Activated CD4-positive, alpha-beta T cell treated with anti-CD3 and anti-CD28 coated beads, Interleukin-2, amount 50 U/mL, for 4 hours (primary cell): ENCODE measurements around the gene ZNF280C.
"Not testable (repeated sequence)": the region's sequence is repeated elsewhere in the genome, so short reads cannot be mapped to it uniquely, and the experiment has no call there.

Experiments
- DNase-seq, 2 experiments: peaks; one replicate each; pipeline ENCODE4 v3.0.0-alpha.2; 2020

The ZNF280C gene

GRCh38 chrX:130260316-130260715, 8.4 kb downstream of the ZNF280C start:
- DNase-seq: no peak

GRCh38 chrX:130253916-130254315, 14.8 kb downstream of the ZNF280C start:
- no peak for DNase-seq

- no peak for DNase-seq
Observed at GRCh38 chrX:130251671-130252070, 17.0 kb downstream of the ZNF280C start.

GRCh38 chrX:130247996-130248395, 20.7 kb downstream of the ZNF280C start:
- no peak for DNase-seq

- DNase-seq: no peak
Observed at GRCh38 chrX:130246084-130246483, 22.6 kb downstream of the ZNF280C start.

- DNase-seq: no peak
Observed at GRCh38 chrX:130245441-130245840, 23.3 kb downstream of the ZNF280C start.

GRCh38 chrX:130231184-130231583, 37.5 kb downstream of the ZNF280C start:
- DNase-seq: not testable (repeated sequence)

- DNase-seq: no peak
Observed at GRCh38 chrX:130228871-130229270, 39.8 kb downstream of the ZNF280C start.

GRCh38 chrX:130224810-130225209, 43.9 kb downstream of the ZNF280C start:
- DNase-seq: no peak

GRCh38 chrX:130216320-130216719, 52.4 kb downstream of the ZNF280C start:
- DNase-seq: no peak

GRCh38 chrX:130213376-130213775, 55.3 kb downstream of the ZNF280C start:
- DNase-seq: no peak

- DNase-seq: no peak
Observed at GRCh38 chrX:130212371-130212770, 56.3 kb downstream of the ZNF280C start.

- no peak for DNase-seq
Observed at GRCh38 chrX:130211415-130212186, 57.1 kb downstream of the ZNF280C start.

- no peak for DNase-seq
Observed at GRCh38 chrX:130204647-130205046, 64.1 kb downstream of the ZNF280C start.

GRCh38 chrX:130197464-130197863, 71.2 kb downstream of the ZNF280C start:
- no peak for DNase-seq

- no peak for DNase-seq
Observed at GRCh38 chrX:130196466-130196865, 72.2 kb downstream of the ZNF280C start.

GRCh38 chrX:130190801-130191200, 77.9 kb downstream of the ZNF280C start:
- DNase-seq: no peak

GRCh38 chrX:130186651-130187050, 82.0 kb downstream of the ZNF280C start:
- no peak for DNase-seq

- DNase-seq: no peak
Observed at GRCh38 chrX:130184857-130185256, 83.8 kb downstream of the ZNF280C start.

- DNase-seq: no peak
Observed at GRCh38 chrX:130184168-130184567, 84.5 kb downstream of the ZNF280C start.

GRCh38 chrX:130179579-130180215, 89.0 kb downstream of the ZNF280C start:
- DNase-seq: no peak

- no peak for DNase-seq
Observed at GRCh38 chrX:130179170-130179569, 89.5 kb downstream of the ZNF280C start.

- no peak for DNase-seq
Observed at GRCh38 chrX:130176942-130177341, 91.8 kb downstream of the ZNF280C start.

GRCh38 chrX:130176354-130176776, 92.3 kb downstream of the ZNF280C start:
- no peak for DNase-seq

GRCh38 chrX:130174937-130175336, 93.8 kb downstream of the ZNF280C start:
- no peak for DNase-seq
